GM10248 (cell line): ENCODE data around the gene NLRP2B.
"Not testable (repeated sequence)": the region's sequence is repeated elsewhere in the genome, so short reads cannot be mapped to it uniquely, and the experiment has no call there.

Source experiments
- CTCF ChIA-PET: fragments of 300-600 bp; sonication (Branson Sonifier 250); formaldehyde crosslinking; extraction: SDS; loops from one replicate; lab custom pipeline; 2021; ENCODE audit warnings: antibody characterized with exemption; lab: Yijun Ruan, JAX
- POLR2A ChIA-PET: fragments of 350-650 bp; sonication (Branson Sonifier 250); formaldehyde crosslinking; extraction: SDS; loops from one replicate; lab custom pipeline; 2020; ENCODE audit warnings: antibody characterized with exemption; lab: Yijun Ruan, JAX
- DNase-seq: peaks from one replicate; pipeline ENCODE4 v3.0.0; 2012; ENCODE audit errors: extremely low spot score
- CTCF ChIP-seq: IDR thresholded peaks from 2 replicates; pipeline ENCODE4 v1.5.1; 2012; ENCODE audit warnings: mild to moderate bottlenecking, low read depth; ENCODE audit errors: extremely low read depth, missing control alignments, control extremely low read depth

NLRP2B gene

DNA sequence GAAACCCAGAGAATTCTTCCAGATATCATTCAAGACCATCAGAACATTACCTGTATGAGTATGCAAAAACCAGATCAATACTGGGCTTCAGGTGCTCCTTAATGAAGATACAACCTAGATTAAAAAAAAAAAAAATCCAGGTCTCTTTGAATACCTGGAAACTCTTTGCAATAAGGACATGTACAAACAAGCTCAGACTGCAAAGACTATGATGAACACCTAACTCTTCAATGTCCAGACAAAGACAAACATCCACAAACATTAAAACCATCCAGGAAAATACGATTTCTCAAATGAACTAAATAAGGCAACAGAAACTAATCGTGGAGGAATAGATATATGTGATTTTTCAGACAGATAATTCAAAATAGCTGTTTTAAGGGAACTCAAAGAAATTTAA, 38.7 kb downstream of the NLRP2B start:
- CTCF ChIA-PET: no interaction called here
- TF ChIP-seq CTCF: no peak
- no peak for DNase-seq
- POLR2A ChIA-PET: no interaction called here

DNA sequence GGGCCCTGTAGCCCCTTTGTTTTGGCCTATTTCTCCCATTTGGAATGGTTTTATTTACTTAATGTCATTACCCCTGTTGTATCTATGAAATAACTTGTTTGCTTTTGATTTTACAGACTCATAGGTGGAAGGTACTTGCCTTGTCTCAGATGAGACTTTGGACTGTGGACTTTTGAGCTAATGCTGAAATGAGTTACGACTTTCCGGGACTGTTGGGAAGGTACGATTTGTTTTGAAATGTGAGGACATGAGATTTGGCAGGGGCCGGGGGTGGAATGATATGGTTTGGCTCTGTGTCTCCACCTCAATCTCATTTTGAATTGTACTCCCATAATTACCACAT, 39.4 kb downstream of the NLRP2B start:
- no peak for TF ChIP-seq CTCF
- ChIA-PET CTCF (no interaction called here), POLR2A (no interaction called here)
- DNase-seq: no peak

GRCh38 chrX:57629438-57629837, 50.6 kb downstream of the NLRP2B start:
- POLR2A ChIA-PET, CTCF ChIA-PET, DNase-seq: not testable (repeated sequence)
